NK-92 (cell line): ENCODE measurements around the gene SCARF2.

Source experiments
- DNase-seq: peaks from one replicate; lab custom pipeline; 2025; ENCODE audit not compliant: unreplicated experiment; lab: John Stamatoyannopoulos, UW

SCARF2 gene

GRCh38 chr22:20439928-20440575 lies 2.4 kb upstream of the SCARF2 start:
- no peak for DNase-seq

GRCh38 chr22:20439556-20439927 lies 1.9 kb upstream of the SCARF2 start:
- no peak for DNase-seq

- no peak for DNase-seq
These were observed 1.3 kb upstream of the SCARF2 start for GRCh38 chr22:20438678-20439492.

GRCh38 chr22:20438427-20438677 lies 727 bp upstream of the SCARF2 start:
- no peak for DNase-seq

GRCh38 chr22:20436768-20437612 lies 635 bp downstream of the SCARF2 start:
- no peak for DNase-seq

- no peak for DNase-seq
These were observed 1.3 kb downstream of the SCARF2 start for GRCh38 chr22:20436307-20436767.

- DNase-seq: no peak
These were observed 2.0 kb downstream of the SCARF2 start for GRCh38 chr22:20435436-20436306.

- DNase-seq: no peak
These were observed 2.9 kb downstream of the SCARF2 start for GRCh38 chr22:20434773-20435172.

GRCh38 chr22:20434264-20434751 lies 3.3 kb downstream of the SCARF2 start:
- no peak for DNase-seq

- DNase-seq: no peak
These were observed 3.9 kb downstream of the SCARF2 start for GRCh38 chr22:20433686-20434241.

GRCh38 chr22:20433191-20433590 lies 4.4 kb downstream of the SCARF2 start:
- DNase-seq: no peak

- DNase-seq: no peak
These were observed 5.4 kb downstream of the SCARF2 start for GRCh38 chr22:20432244-20432686.

GRCh38 chr22:20431511-20432192 lies 6.0 kb downstream of the SCARF2 start:
- DNase-seq: no peak

GRCh38 chr22:20430720-20431510 lies 6.7 kb downstream of the SCARF2 start:
- no peak for DNase-seq

- no peak for DNase-seq
These were observed 7.4 kb downstream of the SCARF2 start for GRCh38 chr22:20430101-20430719.

- no peak for DNase-seq
These were observed 8.1 kb downstream of the SCARF2 start for GRCh38 chr22:20429254-20430100.

- DNase-seq: no peak
These were observed 8.9 kb downstream of the SCARF2 start for GRCh38 chr22:20428496-20429253.
